ENCODE measurements around the gene CEPT1.

Gene CEPT1

GRCh38 chr1:111227851-111228747, 88.1 kb downstream of the CEPT1 start:
- DNase-seq (ENCODE audit: low read depth in 2 of 2): no peak

- DNase-seq (ENCODE audit: low read depth in 2 of 2): no peak
These were observed 88.7 kb downstream of the CEPT1 start for GRCh38 chr1:111228748-111229126.

GRCh38 chr1:111232134-111232533, 92.1 kb downstream of the CEPT1 start:
- DNase-seq (ENCODE audit: low read depth in 2 of 2): no peak

- no peak for DNase-seq (ENCODE audit: low read depth in 2 of 2)
These were observed 94.2 kb downstream of the CEPT1 start for GRCh38 chr1:111234258-111234657.
